Measurements from ENCODE around the gene TBC1D2.

Gene TBC1D2

GRCh38 chr9:98215271-98215670 lies 40.2 kb downstream of the TBC1D2 start:
- DNase-seq = no peak

- DNase-seq = no peak
Measured at GRCh38 chr9:98214811-98215210, 40.6 kb downstream of the TBC1D2 start.

GRCh38 chr9:98211260-98211659 lies 44.2 kb downstream of the TBC1D2 start:
- no peak for DNase-seq

GRCh38 chr9:98210435-98210834 lies 45.0 kb downstream of the TBC1D2 start:
- DNase-seq = no peak

- no peak for DNase-seq
Measured at GRCh38 chr9:98209530-98209929, 45.9 kb downstream of the TBC1D2 start.

GRCh38 chr9:98208635-98209034 lies 46.8 kb downstream of the TBC1D2 start:
- DNase-seq = no peak

- DNase-seq = no peak
Measured at GRCh38 chr9:98207606-98208005, 47.8 kb downstream of the TBC1D2 start.

- no peak for DNase-seq
Measured at GRCh38 chr9:98206754-98207153, 48.7 kb downstream of the TBC1D2 start.

GRCh38 chr9:98204692-98205091 lies 50.8 kb downstream of the TBC1D2 start:
- no peak for DNase-seq

GRCh38 chr9:98203153-98203552 lies 52.3 kb downstream of the TBC1D2 start:
- no peak for DNase-seq

- no peak for DNase-seq
Measured at GRCh38 chr9:98202252-98202651, 53.2 kb downstream of the TBC1D2 start.

- no peak for DNase-seq
Measured at GRCh38 chr9:98201749-98202148, 53.7 kb downstream of the TBC1D2 start.

GRCh38 chr9:98201102-98201501 lies 54.3 kb downstream of the TBC1D2 start:
- no peak for DNase-seq

- no peak for DNase-seq
Measured at GRCh38 chr9:98199388-98200033, 55.9 kb downstream of the TBC1D2 start.

- no peak for DNase-seq
Measured at GRCh38 chr9:98195671-98196070, 59.8 kb downstream of the TBC1D2 start.

- no peak for DNase-seq
Measured at GRCh38 chr9:98193336-98193944, 62.0 kb downstream of the TBC1D2 start.

- peak; percentile 88 for DNase-seq
Measured at GRCh38 chr9:98192503-98193335, 62.7 kb downstream of the TBC1D2 start, which contains the start of gene CORO2A. CORO2A (minus strand) TSS chr9:98192637; CDS start chr9:98157660, 34,977 bp downstream.

GRCh38 chr9:98191671-98192502 lies 63.6 kb downstream of the TBC1D2 start:
- DNase-seq = peak; percentile 37

- DNase-seq = no peak
Measured at GRCh38 chr9:98191181-98191608, 64.3 kb downstream of the TBC1D2 start.

- no peak for DNase-seq
Measured at GRCh38 chr9:98190757-98191105, 64.7 kb downstream of the TBC1D2 start.

- no peak for DNase-seq
Measured at GRCh38 chr9:98189412-98189811, 66.0 kb downstream of the TBC1D2 start.

- no peak for DNase-seq
Measured at GRCh38 chr9:98187926-98188325, 67.5 kb downstream of the TBC1D2 start.

GRCh38 chr9:98186236-98186635 lies 69.2 kb downstream of the TBC1D2 start:
- no peak for DNase-seq

Data from NCI-H510A (cell line).